NCI-H146 treated with DMSO at 0.1 percent for 48 hours (cell line): ENCODE results near the gene MCRIP2.
A peak's percentile ranks its signal among the peaks of the same experiment; 100 is the strongest.
"Not testable (repeated sequence)": the region's sequence is repeated elsewhere in the genome, so short reads cannot be mapped to it uniquely, and the experiment has no call there.

Experiments used
- DNase-seq: peaks from one replicate; lab custom pipeline; 2025; ENCODE audit not compliant: unreplicated experiment; lab: John Stamatoyannopoulos, UW

Gene MCRIP2

GRCh38 chr16:641326-642188 is at the start of gene MCRIP2:
Gene MCRIP2 (plus strand): TSS chr16:641828. CDS start chr16:641992, 164 bp downstream.
- DNase-seq = peak; percentile 68

GRCh38 chr16:591892-592517 is 49.6 kb upstream of the MCRIP2 start:
- no peak for DNase-seq

GRCh38 chr16:592518-593306 is 48.9 kb upstream of the MCRIP2 start:
- DNase-seq = no peak

GRCh38 chr16:593406-593805 is 48.2 kb upstream of the MCRIP2 start:
- DNase-seq = peak; percentile 87

- DNase-seq = no peak
Observed at GRCh38 chr16:593807-594206, 47.8 kb upstream of the MCRIP2 start.

- DNase-seq = no peak
Observed at GRCh38 chr16:595094-595528, 46.5 kb upstream of the MCRIP2 start.

GRCh38 chr16:595942-596735 is 45.5 kb upstream of the MCRIP2 start:
- no peak for DNase-seq

GRCh38 chr16:596736-597060 is 44.9 kb upstream of the MCRIP2 start:
- DNase-seq = no peak

- DNase-seq = not testable (repeated sequence)
Observed at GRCh38 chr16:597655-598054, 44.0 kb upstream of the MCRIP2 start.

GRCh38 chr16:598823-599739 is 42.5 kb upstream of the MCRIP2 start:
- no peak for DNase-seq

GRCh38 chr16:600781-601180 is 40.8 kb upstream of the MCRIP2 start:
- DNase-seq = no peak

- no peak for DNase-seq
Observed at GRCh38 chr16:603933-604332, 37.7 kb upstream of the MCRIP2 start.

- DNase-seq = no peak
Observed at GRCh38 chr16:606656-607307, 34.8 kb upstream of the MCRIP2 start.

- peak; percentile 82 for DNase-seq
Observed at GRCh38 chr16:608019-608418, 33.6 kb upstream of the MCRIP2 start.

- no peak for DNase-seq
Observed at GRCh38 chr16:609316-609715, 32.3 kb upstream of the MCRIP2 start.

GRCh38 chr16:609984-610383 is 31.6 kb upstream of the MCRIP2 start:
- no peak for DNase-seq

GRCh38 chr16:610513-611381 is 30.9 kb upstream of the MCRIP2 start:
- DNase-seq = no peak

- no peak for DNase-seq
Observed at GRCh38 chr16:615122-615521, 26.5 kb upstream of the MCRIP2 start.
